GM23338 (cell line): ENCODE results near the gene DNAJB2. TPM values are rescaled to one million over a fixed set of nuclear protein-coding genes. Genes with fewer than 3 reads are reported as not detected.

Source experiments
- ATAC-seq: fragments of 200-7000 bp; cut with Tn5 transposase; 3 replicates; pipeline ENCODE4 v1.9.1; 2020
- DNase-seq: peaks from one replicate; pipeline ENCODE4 v3.0.0-alpha.2; 2015; ENCODE audit warnings: low spot score
- H2AFZ ChIP-seq: fragments of 200-600 bp; sonication (generic); 2 replicates; pipeline ENCODE4 v1.8.0; 2016; ENCODE audit warnings: antibody characterized with exemption, mild to moderate bottlenecking, moderate library complexity
- H3F3A ChIP-seq: fragments of 200-600 bp; sonication (generic); replicated peaks from 2 replicates; pipeline ENCODE4 v1.8.0; 2017; ENCODE audit warnings: antibody characterized with exemption, mixed run types, low read depth
- H3K27ac ChIP-seq: fragments of 200-600 bp; sonication (generic); 2 replicates; pipeline ENCODE4 v1.6.1; 2016; ENCODE audit warnings: low read depth
- H3K27me3 ChIP-seq: fragments of 200-600 bp; sonication (generic); 2 replicates; pipeline ENCODE4 v1.8.0; 2016; ENCODE audit warnings: mild to moderate bottlenecking, mixed run types, moderate library complexity; ENCODE audit not compliant: insufficient read depth
- H3K36me3 ChIP-seq: fragments of 200-600 bp; sonication (generic); 2 replicates; pipeline ENCODE4 v1.8.0; 2016; ENCODE audit warnings: mild to moderate bottlenecking; ENCODE audit not compliant: insufficient read depth
- H3K4me1 ChIP-seq: fragments of 200-600 bp; sonication (generic); 2 replicates; pipeline ENCODE4 v1.8.0; 2016; ENCODE audit warnings: mild to moderate bottlenecking, moderate library complexity; ENCODE audit not compliant: insufficient read depth
- H3K4me2 ChIP-seq: fragments of 200-600 bp; sonication (generic); 2 replicates; pipeline ENCODE4 v1.7.1; 2017; ENCODE audit warnings: mixed run types
- H3K4me3 ChIP-seq: fragments of 200-600 bp; sonication (generic); 2 replicates; pipeline ENCODE4 v1.6.1; 2016; ENCODE audit warnings: mixed run types
- H3K79me2 ChIP-seq: fragments of 200-600 bp; sonication (generic); replicated peaks from 2 replicates; pipeline ENCODE4 v1.8.0; 2017; ENCODE audit warnings: mild to moderate bottlenecking; ENCODE audit not compliant: insufficient read depth
- H3K9me2 ChIP-seq: fragments of 200-600 bp; sonication (generic); 2 replicates; pipeline ENCODE4 v1.8.0; 2017; ENCODE audit not compliant: insufficient read depth
- H4K20me1 ChIP-seq: fragments of 200-600 bp; sonication (generic); replicated peaks from 2 replicates; pipeline ENCODE4 v1.8.0; 2017; ENCODE audit warnings: mild to moderate bottlenecking; ENCODE audit not compliant: insufficient read depth
- H3K27ac Mint-ChIP-seq: 2 replicates; pipeline ENCODE4 v1.8.0; 2020; ENCODE audit warnings: inconsistent platforms, mild to moderate bottlenecking, moderate library complexity, mixed read lengths
- H3K27me3 Mint-ChIP-seq: 3 replicates; pipeline ENCODE4 v1.8.0; 2022; ENCODE audit warnings: low read depth, mild to moderate bottlenecking, moderate library complexity, mixed read lengths, inconsistent platforms; ENCODE audit not compliant: insufficient read depth, poor library complexity
- H3K36me3 Mint-ChIP-seq: 3 replicates; pipeline ENCODE4 v1.8.0; 2021; ENCODE audit warnings: low read depth, mild to moderate bottlenecking, inconsistent platforms, moderate library complexity, mixed read lengths
- H3K4me1 Mint-ChIP-seq: 3 replicates; pipeline ENCODE4 v1.8.0; 2020; ENCODE audit warnings: mild to moderate bottlenecking, inconsistent platforms, mixed read lengths
- H3K4me3 Mint-ChIP-seq: 3 replicates; pipeline ENCODE4 v1.8.0; 2021; ENCODE audit warnings: moderate library complexity, mild to moderate bottlenecking, inconsistent platforms, mixed read lengths
- H3K9me3 Mint-ChIP-seq: 3 replicates; pipeline ENCODE4 v1.8.0; 2020; ENCODE audit warnings: moderate library complexity, mild to moderate bottlenecking, inconsistent platforms, mixed read lengths
- CREB1 ChIP-seq: fragments of 250-450 bp; sonication (Bioruptor Pico); IDR thresholded peaks from 2 replicates; pipeline ENCODE4 v1.5.0; 2020; ENCODE audit warnings: low read depth, mild to moderate bottlenecking, moderate library complexity
- EZH2 ChIP-seq: fragments of 200-600 bp; sonication (generic); IDR thresholded peaks from one replicate; pipeline ENCODE4 v1.8.0; 2017; ENCODE audit warnings: antibody characterized with exemption, mild to moderate bottlenecking, low read depth; ENCODE audit not compliant: unreplicated experiment
- JUNB ChIP-seq: IDR thresholded peaks from one replicate; pipeline ENCODE4 v1.6.1; 2016; ENCODE audit warnings: antibody characterized with exemption; ENCODE audit not compliant: unreplicated experiment
- NANOG ChIP-seq: IDR thresholded peaks from 2 replicates; pipeline ENCODE4 v1.6.1; 2016; ENCODE audit warnings: antibody characterized with exemption, borderline replicate concordance
- POLR2AphosphoS5 ChIP-seq: IDR thresholded peaks from 2 replicates; pipeline ENCODE4 v1.6.1; 2016; ENCODE audit warnings: antibody characterized with exemption, low read depth
- STAT1 ChIP-seq: IDR thresholded peaks from one replicate; pipeline ENCODE4 v1.6.1; 2016; ENCODE audit warnings: antibody characterized with exemption; ENCODE audit not compliant: unreplicated experiment
- ZNF114 ChIP-seq: fragments of 250-450 bp; sonication (Bioruptor Pico); IDR thresholded peaks from 2 replicates; pipeline ENCODE4 v1.5.0; 2020; ENCODE audit warnings: mild to moderate bottlenecking, moderate library complexity
- ZNF331 ChIP-seq: fragments of 250-450 bp; sonication (Bioruptor Pico); IDR thresholded peaks from 2 replicates; pipeline ENCODE4 v1.5.0; 2020; ENCODE audit warnings: low read depth, mild to moderate bottlenecking, moderate library complexity
- polyA plus RNA-seq: library from polyadenylated mRNA; unstranded; fragments of >200 nt; fragmentation: Nextera tagmentation; extraction: Ambion mirVana; gene quantifications from 2 replicates; pipeline ENCODE4 v1.2.1, GENCODE V29; 2016
- total RNA-seq: library from RNA; depleted of rRNA; stranded (reverse); fragments of >200 nt; shearing (Covaris generic); gene quantifications from 2 replicates; pipeline ENCODE4 v1.2.3, GENCODE V29; 2014
- TF ChIP-seq, protein P1 (sequence below): IDR thresholded peaks from 2 replicates; pipeline ENCODE4 v1.6.1; 2016; ENCODE audit warnings: antibody characterized with exemption
- TF ChIP-seq, protein P2 (sequence below), 2 experiments: fragments of 200-600 bp in 1 of 2; sonication (generic) in 1 of 2; conservative IDR thresholded peaks; 2 replicates each; pipeline versions ENCODE4 v1.5.1 to v1.6.1; 2016 to 2017; ENCODE audit warnings: antibody characterized with exemption in 2 of 2, low read depth in 2 of 2, mild to moderate bottlenecking in 2 of 2, moderate library complexity in 1 of 2
- TF ChIP-seq, protein P3 (sequence below): IDR thresholded peaks from one replicate; pipeline ENCODE4 v1.6.1; 2018; ENCODE audit warnings: antibody characterized with exemption; ENCODE audit not compliant: unreplicated experiment

The DNAJB2 gene
- total and polyA plus RNA-seq, 2 experiments from 2014 or later = 6.4 to 25.9 TPM

DNA sequence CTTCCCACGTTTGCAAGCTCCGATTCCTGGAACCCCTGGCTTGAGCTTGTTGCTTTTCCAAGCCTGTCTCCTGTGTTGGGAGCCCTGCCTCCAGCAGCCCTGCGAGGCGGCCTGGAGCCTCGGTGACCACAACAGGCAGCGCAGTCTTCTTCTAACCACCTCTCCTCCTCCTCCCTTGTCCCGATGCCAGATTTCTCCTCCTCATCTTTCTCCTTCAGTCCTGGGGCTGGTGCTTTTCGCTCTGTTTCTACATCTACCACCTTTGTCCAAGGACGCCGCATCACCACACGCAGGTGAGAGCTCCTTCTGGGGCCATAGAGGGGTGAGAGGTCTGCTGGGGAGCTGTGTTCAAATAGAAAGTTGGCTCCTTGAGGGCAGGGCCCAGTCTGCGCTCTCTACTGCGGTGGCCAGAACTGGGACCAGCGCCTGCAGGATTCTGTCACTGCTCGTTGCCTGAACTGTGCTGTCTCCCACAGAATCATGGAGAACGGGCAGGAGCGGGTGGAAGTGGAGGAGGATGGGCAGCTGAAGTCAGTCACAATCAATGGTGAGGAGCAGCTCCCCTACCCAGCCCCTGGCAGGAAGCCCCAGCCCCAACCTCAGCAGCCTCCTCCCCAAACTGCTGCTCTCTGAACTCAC is 3.9 kb downstream of the DNAJB2 start:
- Histone ChIP-seq H3K4me2 (no peak overlapping the region), H3F3A (no peaks in the 10 kb centered on the region), H3K27ac (no peak overlapping the region), H2AFZ (no peak overlapping the region), H3K36me3 (no peaks in the 10 kb centered on the region; the same call in 1 of the 2 replicates), H3K4me1 (peaks cover 18% of the 10 kb centered on the region), H3K4me3 (no peak overlapping the region), H3K79me2 (no peaks in the 10 kb centered on the region), H4K20me1 (no peaks in the 10 kb centered on the region; the same call in 1 of the 2 replicates), H3K27me3 (no peaks in the 10 kb centered on the region), H3K9me2 (no peaks in the 10 kb centered on the region)
- Mint-ChIP-seq H3K27ac (no peak overlapping the region), H3K4me1 (peaks cover 31% of the 10 kb centered on the region), H3K9me3 (no peaks in the 10 kb centered on the region), H3K27me3 (peaks cover 6% of the 10 kb centered on the region), H3K4me3 (no peak overlapping the region), H3K36me3 (peaks cover 11% of the 10 kb centered on the region; the same call in 2 of the 3 replicates)
- DNase-seq (no peak), ATAC-seq (no peak)
- TF ChIP-seq, protein P1, sequence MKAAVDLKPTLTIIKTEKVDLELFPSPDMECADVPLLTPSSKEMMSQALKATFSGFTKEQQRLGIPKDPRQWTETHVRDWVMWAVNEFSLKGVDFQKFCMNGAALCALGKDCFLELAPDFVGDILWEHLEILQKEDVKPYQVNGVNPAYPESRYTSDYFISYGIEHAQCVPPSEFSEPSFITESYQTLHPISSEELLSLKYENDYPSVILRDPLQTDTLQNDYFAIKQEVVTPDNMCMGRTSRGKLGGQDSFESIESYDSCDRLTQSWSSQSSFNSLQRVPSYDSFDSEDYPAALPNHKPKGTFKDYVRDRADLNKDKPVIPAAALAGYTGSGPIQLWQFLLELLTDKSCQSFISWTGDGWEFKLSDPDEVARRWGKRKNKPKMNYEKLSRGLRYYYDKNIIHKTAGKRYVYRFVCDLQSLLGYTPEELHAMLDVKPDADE = no peak
- TF ChIP-seq ZNF114 = no peak
- TF ChIP-seq ZNF331 (CRISPR knock-in tag) = no peak
- TF ChIP-seq POLR2AphosphoS5 = no peak
- TF ChIP-seq, protein P2, sequence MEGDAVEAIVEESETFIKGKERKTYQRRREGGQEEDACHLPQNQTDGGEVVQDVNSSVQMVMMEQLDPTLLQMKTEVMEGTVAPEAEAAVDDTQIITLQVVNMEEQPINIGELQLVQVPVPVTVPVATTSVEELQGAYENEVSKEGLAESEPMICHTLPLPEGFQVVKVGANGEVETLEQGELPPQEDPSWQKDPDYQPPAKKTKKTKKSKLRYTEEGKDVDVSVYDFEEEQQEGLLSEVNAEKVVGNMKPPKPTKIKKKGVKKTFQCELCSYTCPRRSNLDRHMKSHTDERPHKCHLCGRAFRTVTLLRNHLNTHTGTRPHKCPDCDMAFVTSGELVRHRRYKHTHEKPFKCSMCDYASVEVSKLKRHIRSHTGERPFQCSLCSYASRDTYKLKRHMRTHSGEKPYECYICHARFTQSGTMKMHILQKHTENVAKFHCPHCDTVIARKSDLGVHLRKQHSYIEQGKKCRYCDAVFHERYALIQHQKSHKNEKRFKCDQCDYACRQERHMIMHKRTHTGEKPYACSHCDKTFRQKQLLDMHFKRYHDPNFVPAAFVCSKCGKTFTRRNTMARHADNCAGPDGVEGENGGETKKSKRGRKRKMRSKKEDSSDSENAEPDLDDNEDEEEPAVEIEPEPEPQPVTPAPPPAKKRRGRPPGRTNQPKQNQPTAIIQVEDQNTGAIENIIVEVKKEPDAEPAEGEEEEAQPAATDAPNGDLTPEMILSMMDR (conservative IDR thresholded peaks at IDR 0.05; ENCODE audit: low read depth in 2 of 2) = no peak

DNA sequence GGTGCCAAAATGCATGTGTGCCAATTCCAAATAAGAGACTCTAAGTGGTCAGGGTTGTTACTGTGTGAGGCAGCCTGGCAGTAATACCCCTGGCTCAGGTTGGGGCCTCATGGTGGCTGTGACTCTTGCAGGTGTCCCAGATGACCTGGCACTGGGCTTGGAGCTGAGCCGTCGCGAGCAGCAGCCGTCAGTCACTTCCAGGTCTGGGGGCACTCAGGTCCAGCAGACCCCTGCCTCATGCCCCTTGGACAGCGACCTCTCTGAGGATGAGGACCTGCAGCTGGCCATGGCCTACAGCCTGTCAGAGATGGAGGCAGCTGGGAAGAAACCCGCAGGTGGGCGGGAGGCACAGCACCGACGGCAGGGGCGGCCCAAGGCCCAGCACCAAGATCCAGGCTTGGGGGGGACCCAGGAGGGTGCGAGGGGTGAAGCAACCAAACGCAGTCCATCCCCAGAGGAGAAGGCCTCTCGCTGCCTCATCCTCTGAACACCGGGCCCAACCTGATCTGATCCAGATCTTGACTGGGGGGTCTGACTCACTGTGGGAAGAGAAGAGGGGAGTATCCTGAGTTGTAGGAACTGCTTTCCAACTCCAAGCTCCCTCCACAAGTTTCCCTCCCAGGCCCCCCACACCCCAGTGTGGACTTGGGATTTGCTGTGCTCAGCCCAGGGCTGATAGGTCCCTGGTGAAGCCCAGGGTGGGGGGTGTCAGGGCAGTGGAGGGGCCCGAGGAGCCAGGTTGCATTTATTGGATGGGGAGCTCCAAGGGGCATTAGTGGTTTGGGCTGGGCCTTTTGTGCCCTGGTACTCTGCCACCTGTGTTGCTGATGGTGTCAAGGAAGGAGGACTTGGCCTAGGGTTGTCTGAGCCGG is 5.6 kb downstream of the DNAJB2 start:
- Histone ChIP-seq H3F3A (no peaks in the 10 kb centered on the region), H3K36me3 (no peaks in the 10 kb centered on the region; the same call in 1 of the 2 replicates)
- H3K4me1 Mint-ChIP-seq = peaks cover 20% of the 10 kb centered on the region
- TF ChIP-seq, protein P1 = no peak
- TF ChIP-seq EZH2 (no peak), STAT1 (no peak), JUNB (no peak), CREB1 (CRISPR knock-in tag) (no peak), POLR2AphosphoS5 (no peak), ZNF331 (CRISPR knock-in tag) (no peak), NANOG (no peak)
- TF ChIP-seq, protein P2 (conservative IDR thresholded peaks at IDR 0.05; ENCODE audit: low read depth in 2 of 2) = no peak
- TF ChIP-seq, protein P3, sequence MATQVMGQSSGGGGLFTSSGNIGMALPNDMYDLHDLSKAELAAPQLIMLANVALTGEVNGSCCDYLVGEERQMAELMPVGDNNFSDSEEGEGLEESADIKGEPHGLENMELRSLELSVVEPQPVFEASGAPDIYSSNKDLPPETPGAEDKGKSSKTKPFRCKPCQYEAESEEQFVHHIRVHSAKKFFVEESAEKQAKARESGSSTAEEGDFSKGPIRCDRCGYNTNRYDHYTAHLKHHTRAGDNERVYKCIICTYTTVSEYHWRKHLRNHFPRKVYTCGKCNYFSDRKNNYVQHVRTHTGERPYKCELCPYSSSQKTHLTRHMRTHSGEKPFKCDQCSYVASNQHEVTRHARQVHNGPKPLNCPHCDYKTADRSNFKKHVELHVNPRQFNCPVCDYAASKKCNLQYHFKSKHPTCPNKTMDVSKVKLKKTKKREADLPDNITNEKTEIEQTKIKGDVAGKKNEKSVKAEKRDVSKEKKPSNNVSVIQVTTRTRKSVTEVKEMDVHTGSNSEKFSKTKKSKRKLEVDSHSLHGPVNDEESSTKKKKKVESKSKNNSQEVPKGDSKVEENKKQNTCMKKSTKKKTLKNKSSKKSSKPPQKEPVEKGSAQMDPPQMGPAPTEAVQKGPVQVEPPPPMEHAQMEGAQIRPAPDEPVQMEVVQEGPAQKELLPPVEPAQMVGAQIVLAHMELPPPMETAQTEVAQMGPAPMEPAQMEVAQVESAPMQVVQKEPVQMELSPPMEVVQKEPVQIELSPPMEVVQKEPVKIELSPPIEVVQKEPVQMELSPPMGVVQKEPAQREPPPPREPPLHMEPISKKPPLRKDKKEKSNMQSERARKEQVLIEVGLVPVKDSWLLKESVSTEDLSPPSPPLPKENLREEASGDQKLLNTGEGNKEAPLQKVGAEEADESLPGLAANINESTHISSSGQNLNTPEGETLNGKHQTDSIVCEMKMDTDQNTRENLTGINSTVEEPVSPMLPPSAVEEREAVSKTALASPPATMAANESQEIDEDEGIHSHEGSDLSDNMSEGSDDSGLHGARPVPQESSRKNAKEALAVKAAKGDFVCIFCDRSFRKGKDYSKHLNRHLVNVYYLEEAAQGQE = no peak

More for the DNA sequence above, 5.6 kb downstream of the DNAJB2 start:
- H3K4me3 ChIP-seq = no peak overlapping the region
- peaks cover 11% of the 10 kb centered on the region; the same call in 2 of the 3 replicates for H3K36me3 Mint-ChIP-seq
- H3K9me2 ChIP-seq = no peaks in the 10 kb centered on the region
- no peak overlapping the region for H3K4me2 ChIP-seq
- H3K9me3 Mint-ChIP-seq = no peaks in the 10 kb centered on the region
- no peak overlapping the region for H3K27ac ChIP-seq
- DNase-seq (no peak), ATAC-seq (no peak)
- no peaks in the 10 kb centered on the region for H3K79me2 ChIP-seq
- peaks cover 1% of the 10 kb centered on the region for H3K27me3 Mint-ChIP-seq
- H2AFZ ChIP-seq = no peak overlapping the region
- peaks cover 10% of the 10 kb centered on the region; the same call in 1 of the 2 replicates for H3K4me1 ChIP-seq
- H3K27me3 ChIP-seq = no peaks in the 10 kb centered on the region
- H4K20me1 ChIP-seq = no peaks in the 10 kb centered on the region; the same call in 1 of the 2 replicates
- no peak overlapping the region for H3K4me3 Mint-ChIP-seq
- H3K27ac Mint-ChIP-seq = no peak overlapping the region
